Mucosa of descending colon (tissue), 3 donors: ENCODE measurements around the gene GZF1. TPM values are rescaled to one million over a fixed set of nuclear protein-coding genes. Genes with fewer than 3 reads are reported as not detected.

Experiments used
- ATAC-seq: fragments of 200-7000 bp; cut with Tn5 transposase; one replicate; pipeline ENCODE4 v1.9.1; 2020; ENCODE audit warnings: mild to moderate bottlenecking, moderate library complexity
- DNase-seq, 3 donors: peaks; one replicate each; pipeline ENCODE4 v3.0.0-alpha.2; 2020
- H3K36me3 ChIP-seq: fragments of 200-600 bp; one replicate; pipeline ENCODE4 v1.8.0; 2021; ENCODE audit warnings: low read depth, mild to moderate bottlenecking
- H3K4me1 ChIP-seq: fragments of 200-600 bp; one replicate; pipeline ENCODE4 v1.8.0; 2021; ENCODE audit warnings: low read depth, mild to moderate bottlenecking
- H3K4me3 ChIP-seq: fragments of 200-600 bp; one replicate; pipeline ENCODE4 v1.8.0; 2021; ENCODE audit warnings: mild to moderate bottlenecking
- H3K9me3 ChIP-seq: fragments of 200-600 bp; one replicate; pipeline ENCODE4 v1.8.0; 2021; ENCODE audit warnings: mild to moderate bottlenecking
- intact Hi-C, 2 donors: fragments of 100-400 bp; cut with DNase I in 1 of 2; cut with micrococcal nuclease in 1 of 2; formaldehyde crosslinking; loops; one replicate each; pipeline versions ENCODE4 v1.11.0 to v1.11.1; 2022; cut with DNase I, micrococcal nuclease
- total RNA-seq, 3 donors: library from RNA; stranded (reverse); fragmentation: NEBNext Ultra II Directional in 2 of 3; extraction: Animal tissue kit (Norgen Biotek cat#: 25700) in 2 of 3; gene quantifications; one replicate each; pipeline versions ENCODE4 v1.2.1 to v1.2.4, GENCODE V29; 2021 to 2023
- TF ChIP-seq, protein P1 (sequence below): fragments of 200-600 bp; IDR thresholded peaks from one replicate; pipeline ENCODE4 v1.8.0; 2022; ENCODE audit warnings: antibody characterized with exemption, mild to moderate bottlenecking
- donor health status: DM: no; HTN: no; CAD: no; lungs with moderate emphysema.
- donor health status: DM: no; HTN: no; CAD: no.
- donor health status: DM: no; HTN: yes; CAD: no.

The GZF1 gene
- total RNA-seq, 3 donors from 2014 or later, result 5.8 to 16.2 (median 9.3) TPM

DNA sequence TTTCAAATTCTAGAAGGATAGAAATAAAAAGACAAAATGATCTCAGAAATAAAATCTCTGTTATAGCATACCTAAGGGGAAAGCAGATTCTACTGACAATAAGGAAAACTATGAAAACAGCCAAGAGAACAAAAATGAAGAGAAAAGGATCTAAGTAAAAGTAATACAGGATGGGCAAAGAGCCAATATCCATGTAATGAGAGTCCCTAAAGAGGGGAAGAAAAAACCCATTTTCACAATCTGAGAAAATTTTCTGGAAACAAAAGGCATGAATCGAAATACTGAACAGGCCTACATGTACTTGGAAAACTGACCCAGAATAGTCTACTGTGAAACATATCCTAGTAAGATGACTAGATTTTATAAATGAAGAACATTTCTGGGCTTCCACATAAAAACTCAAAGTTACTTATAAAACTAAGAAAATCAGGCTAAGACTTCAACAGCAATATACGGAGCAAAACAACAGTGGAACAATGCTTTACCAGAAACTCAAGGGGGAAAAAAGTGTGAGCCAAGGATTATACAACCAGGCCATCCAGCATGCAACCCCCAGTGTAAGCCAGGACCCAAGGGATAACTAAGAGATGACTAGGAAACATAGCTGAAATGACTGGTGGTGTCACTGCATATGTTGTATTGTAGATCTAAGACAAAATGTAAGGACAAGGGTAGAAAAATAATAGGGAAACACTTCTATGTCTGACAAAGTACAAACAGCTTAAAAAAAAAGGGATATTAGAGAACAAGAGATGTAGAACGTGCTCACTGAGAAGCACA, 49.1 kb downstream of the GZF1 start:
- Histone ChIP-seq H3K9me3 (no peaks in the 10 kb centered on the region), H3K4me3 (no peak overlapping the region), H3K4me1 (no peaks in the 10 kb centered on the region), H3K36me3 (no peaks in the 10 kb centered on the region)
- TF ChIP-seq, protein P1, sequence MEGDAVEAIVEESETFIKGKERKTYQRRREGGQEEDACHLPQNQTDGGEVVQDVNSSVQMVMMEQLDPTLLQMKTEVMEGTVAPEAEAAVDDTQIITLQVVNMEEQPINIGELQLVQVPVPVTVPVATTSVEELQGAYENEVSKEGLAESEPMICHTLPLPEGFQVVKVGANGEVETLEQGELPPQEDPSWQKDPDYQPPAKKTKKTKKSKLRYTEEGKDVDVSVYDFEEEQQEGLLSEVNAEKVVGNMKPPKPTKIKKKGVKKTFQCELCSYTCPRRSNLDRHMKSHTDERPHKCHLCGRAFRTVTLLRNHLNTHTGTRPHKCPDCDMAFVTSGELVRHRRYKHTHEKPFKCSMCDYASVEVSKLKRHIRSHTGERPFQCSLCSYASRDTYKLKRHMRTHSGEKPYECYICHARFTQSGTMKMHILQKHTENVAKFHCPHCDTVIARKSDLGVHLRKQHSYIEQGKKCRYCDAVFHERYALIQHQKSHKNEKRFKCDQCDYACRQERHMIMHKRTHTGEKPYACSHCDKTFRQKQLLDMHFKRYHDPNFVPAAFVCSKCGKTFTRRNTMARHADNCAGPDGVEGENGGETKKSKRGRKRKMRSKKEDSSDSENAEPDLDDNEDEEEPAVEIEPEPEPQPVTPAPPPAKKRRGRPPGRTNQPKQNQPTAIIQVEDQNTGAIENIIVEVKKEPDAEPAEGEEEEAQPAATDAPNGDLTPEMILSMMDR, result no peak
- ATAC-seq (no peak), DNase-seq (no peak)
- intact Hi-C loops, result no loop called here

DNA sequence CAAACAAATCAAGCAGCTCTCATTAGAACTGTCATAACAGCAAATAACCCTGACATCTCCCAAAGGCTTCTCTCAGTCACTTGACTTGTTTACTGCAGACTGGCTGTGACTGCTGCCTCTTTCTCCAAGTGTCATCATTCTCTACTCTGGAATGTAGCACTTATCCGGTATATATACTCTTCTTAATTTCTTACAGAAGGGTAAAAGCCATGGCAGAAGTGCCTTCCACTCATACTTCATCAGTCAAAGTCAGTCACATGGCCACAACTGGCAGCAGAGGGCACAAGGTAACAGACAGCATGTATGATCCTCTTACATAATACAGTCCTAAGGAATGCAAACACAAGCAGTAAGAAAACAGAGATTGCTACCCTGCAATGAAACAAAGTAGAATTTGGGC, 50.0 kb downstream of the GZF1 start:
- H3K36me3 ChIP-seq, result no peaks in the 10 kb centered on the region
- intact Hi-C loops, result no loop called here
- ATAC-seq, result no peak
- H3K9me3 ChIP-seq, result no peaks in the 10 kb centered on the region
- TF ChIP-seq, protein P1, result no peak
- no peaks in the 10 kb centered on the region for H3K4me1 ChIP-seq
- no peak overlapping the region for H3K4me3 ChIP-seq
- no peak for DNase-seq

DNA sequence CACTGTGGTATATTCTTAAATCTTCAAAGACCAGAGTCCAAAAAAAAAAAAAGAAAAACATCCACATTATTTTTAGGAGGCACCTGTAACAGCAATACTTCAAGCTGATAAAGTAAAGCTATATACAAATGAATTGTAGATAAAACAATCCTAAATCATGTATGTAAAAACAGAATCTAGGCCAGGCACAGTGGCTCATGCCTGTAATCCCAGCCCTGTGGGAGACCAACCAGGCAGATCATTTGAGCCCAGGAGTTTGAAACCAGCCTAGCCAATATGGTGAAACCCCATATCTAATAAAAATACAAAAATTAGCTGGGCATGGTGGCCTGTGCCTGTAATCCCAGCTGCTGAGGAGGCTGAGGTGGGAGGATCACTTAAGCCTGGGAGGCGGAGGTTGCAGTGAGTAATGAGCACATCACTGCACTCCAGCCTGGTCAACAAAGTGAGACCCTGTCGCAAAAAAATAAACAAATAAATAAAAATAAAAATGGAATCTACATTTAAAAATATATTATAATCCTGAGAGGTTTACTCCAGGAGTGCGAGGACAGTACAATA, 52.0 kb downstream of the GZF1 start:
- DNase-seq (no peak), ATAC-seq (no peak)
- H3K4me1 ChIP-seq, result no peaks in the 10 kb centered on the region
- H3K36me3 ChIP-seq, result no peaks in the 10 kb centered on the region
- H3K4me3 ChIP-seq, result no peak overlapping the region
- TF ChIP-seq, protein P1, result no peak
- intact Hi-C loops, result no loop called here
- no peaks in the 10 kb centered on the region for H3K9me3 ChIP-seq

DNA sequence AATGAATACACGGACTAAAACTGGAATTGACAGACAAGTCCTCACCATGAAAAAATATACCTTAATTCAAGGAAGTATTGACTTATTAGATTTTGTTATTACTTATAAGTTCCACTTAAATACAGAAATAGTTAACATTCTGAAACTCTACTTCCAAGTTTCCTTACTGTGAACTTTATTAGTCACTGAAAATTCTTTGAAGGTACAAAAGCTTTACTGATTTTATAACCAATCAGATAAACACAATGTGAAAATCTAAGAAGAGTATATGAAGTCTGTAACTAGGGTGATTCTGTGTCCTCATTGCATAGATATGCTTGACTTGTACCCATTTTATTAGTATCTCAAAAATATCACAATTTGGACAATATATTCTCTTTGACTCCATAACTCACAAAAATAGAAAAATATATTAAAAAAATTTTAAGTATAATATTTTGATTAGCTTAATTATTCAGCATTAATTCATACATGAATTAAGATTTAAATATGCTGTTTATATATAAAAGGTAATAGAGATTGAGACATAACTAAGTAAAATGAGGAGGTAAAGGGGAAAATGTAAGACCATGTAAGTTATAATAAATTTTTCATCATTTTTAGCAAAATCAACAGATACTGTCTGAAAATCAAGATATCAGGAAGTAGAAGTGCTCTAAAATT, 52.7 kb downstream of the GZF1 start:
- Histone ChIP-seq H3K4me3 (no peak overlapping the region), H3K36me3 (no peaks in the 10 kb centered on the region), H3K9me3 (no peaks in the 10 kb centered on the region), H3K4me1 (no peaks in the 10 kb centered on the region)
- ATAC-seq (no peak), DNase-seq (no peak)
- TF ChIP-seq, protein P1, result no peak
- intact Hi-C loops, result no loop called here

DNA sequence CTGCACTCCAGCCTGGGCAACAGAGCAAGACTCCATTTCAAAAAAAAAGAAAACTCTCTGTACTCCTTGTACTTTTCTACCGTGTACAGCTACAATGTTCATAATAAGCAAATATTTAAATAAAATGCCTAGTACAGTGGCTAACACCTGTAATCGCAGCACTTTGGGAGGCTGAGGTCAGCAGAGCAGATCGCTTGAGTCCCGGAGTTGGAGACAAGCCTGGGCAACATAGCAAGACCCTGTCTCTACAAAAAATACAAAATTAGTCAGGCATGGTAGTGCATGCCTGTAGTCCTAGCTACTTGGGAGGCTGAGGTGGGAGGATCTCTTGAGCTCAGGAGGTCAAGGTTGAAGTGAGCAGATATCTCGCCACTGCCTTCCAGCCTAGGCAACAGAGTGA, 53.6 kb downstream of the GZF1 start:
- H3K4me1 ChIP-seq, result no peaks in the 10 kb centered on the region
- intact Hi-C loops, result no loop called here

More for the DNA sequence above, 53.6 kb downstream of the GZF1 start:
- TF ChIP-seq, protein P1, result no peak
- DNase-seq, result no peak
- H3K36me3 ChIP-seq, result no peaks in the 10 kb centered on the region
- ATAC-seq, result no peak
- no peaks in the 10 kb centered on the region for H3K9me3 ChIP-seq
- H3K4me3 ChIP-seq, result no peak overlapping the region
